H1 (cell line): Measurements from ENCODE around the gene SPTBN1. TPM values are rescaled to one million over a fixed set of nuclear protein-coding genes. Genes with fewer than 3 reads are reported as not detected.

Experiments
- CTCF ChIA-PET: fragments of 300-600 bp; sonication (Branson Sonifier 250); formaldehyde crosslinking; loops from one replicate; lab custom pipeline; 2021; ENCODE audit not compliant: partially characterized antibody; lab: Charles Lee
- POLR2A ChIA-PET: fragments of 300-600 bp; sonication (Branson Sonifier 250); formaldehyde crosslinking; loops from one replicate; lab custom pipeline; 2021; ENCODE audit warnings: inconsistent platforms; ENCODE audit not compliant: partially characterized antibody; lab: Charles Lee
- DNase-seq, 2 experiments: peaks; one replicate each; pipeline versions ENCODE4 v3.0.0 to v3.0.0-alpha.2; 2010 to 2022; ENCODE audit warnings: low spot score in 2 of 2, low read depth in 1 of 2, mixed read lengths in 1 of 2
- FAIRE-seq: peaks from 2 replicates; lab custom pipeline; 2011; peaks lifted over from hg19 to GRCh38; lab: Jason Lieb, UNC
- H2AFZ ChIP-seq: 2 replicates; pipeline ENCODE4 v1.8.1; 2012; ENCODE audit warnings: low read length, inconsistent platforms
- H2AK5ac ChIP-seq: 2 replicates; pipeline ENCODE4 v1.6.1; 2013; ENCODE audit warnings: low read depth, low read length
- H2BK120ac ChIP-seq: replicated peaks from 2 replicates; pipeline ENCODE3; 2013; ENCODE audit warnings: low read depth, low read length, inconsistent platforms
- H2BK12ac ChIP-seq: 2 replicates; pipeline ENCODE4 v1.6.1; 2013; ENCODE audit warnings: low read depth, low read length
- H2BK15ac ChIP-seq: 2 replicates; pipeline ENCODE4 v1.6.1; 2013; ENCODE audit warnings: low read length
- H2BK20ac ChIP-seq: 2 replicates; pipeline ENCODE4 v1.6.1; 2013; ENCODE audit warnings: low read length
- H2BK5ac ChIP-seq: 2 replicates; pipeline ENCODE4 v1.6.1; 2013; ENCODE audit warnings: low read depth, low read length
- H3K14ac ChIP-seq: 2 replicates; pipeline ENCODE4 v1.6.1; 2013; ENCODE audit warnings: inconsistent platforms; ENCODE audit not compliant: insufficient read length
- H3K18ac ChIP-seq: 2 replicates; pipeline ENCODE4 v1.6.1; 2013; ENCODE audit warnings: low read length; ENCODE audit errors: extremely low read depth
- H3K23ac ChIP-seq: 2 replicates; pipeline ENCODE4 v1.6.1; 2013; ENCODE audit warnings: inconsistent platforms; ENCODE audit not compliant: insufficient read length
- H3K23me2 ChIP-seq: 2 replicates; pipeline ENCODE4 v1.6.1; 2013; ENCODE audit warnings: low read depth, low read length
- H3K27ac ChIP-seq: 2 replicates; pipeline ENCODE4 v1.6.1; 2011; ENCODE audit warnings: low read depth, low read length, inconsistent platforms
- H3K27me3 ChIP-seq, 4 experiments: replicated peaks in 1 of 4; 1 replicate in 1 of 4; 2 replicates in 3 of 4; pipeline versions ENCODE4 v1.6.1 to v1.8.1; 2011 to 2013; ENCODE audit warnings: low read length in 3 of 4, mild to moderate bottlenecking in 3 of 4, inconsistent platforms in 2 of 4, mixed read lengths in 2 of 4, moderate library complexity in 1 of 4; ENCODE audit not compliant: control insufficient read depth in 3 of 4, insufficient read depth in 3 of 4; ENCODE audit errors: extremely low read depth in 1 of 4
- H3K36me3 ChIP-seq, 4 experiments: 2 replicates each; pipeline versions ENCODE4 v1.6.1 to v1.8.1; 2011 to 2013; ENCODE audit warnings: mild to moderate bottlenecking in 4 of 4, low read length in 3 of 4, moderate library complexity in 2 of 4, control low read depth in 1 of 4, inconsistent platforms in 1 of 4; ENCODE audit not compliant: insufficient read depth in 4 of 4, control insufficient read depth in 2 of 4
- H3K4ac ChIP-seq: replicated peaks from 2 replicates; pipeline ENCODE3; 2013; ENCODE audit warnings: low read length, low read depth, mixed read lengths, inconsistent platforms; ENCODE audit not compliant: insufficient read length
- H3K4me1 ChIP-seq, 4 experiments: replicated peaks in 1 of 4; 1 replicate in 1 of 4; 2 replicates in 3 of 4; pipeline versions ENCODE4 v1.6.1 to v1.8.1; 2011 to 2013; ENCODE audit warnings: low read length in 3 of 4, inconsistent platforms in 2 of 4, mixed read lengths in 1 of 4; ENCODE audit not compliant: insufficient read depth in 4 of 4, control insufficient read depth in 3 of 4
- H3K4me2 ChIP-seq, 2 experiments: 2 replicates each; pipeline versions ENCODE4 v1.6.1 to v1.8.1; 2011 to 2013; ENCODE audit warnings: low read depth in 2 of 2, low read length in 2 of 2, control low read depth in 1 of 2, inconsistent platforms in 1 of 2, mild to moderate bottlenecking in 1 of 2; ENCODE audit not compliant: insufficient read depth in 1 of 2
- H3K4me3 ChIP-seq, 4 experiments: fragments of 200-600, 300-600 bp in 1 of 4; sonication (generic), shearing (Covaris generic), sonication (Bioruptor Twin) in 1 of 4; 2 replicates each; pipeline versions ENCODE4 v1.5.1 to v1.8.1; 2011 to 2016; ENCODE audit warnings: low read length in 4 of 4, low read depth in 3 of 4, control low read depth in 2 of 4, inconsistent platforms in 2 of 4, mild to moderate bottlenecking in 2 of 4, mixed read lengths in 1 of 4, moderate library complexity in 1 of 4; ENCODE audit not compliant: insufficient read depth in 2 of 4; ENCODE audit errors: extremely low read depth in 1 of 4
- H3K56ac ChIP-seq: replicated peaks from 2 replicates; pipeline ENCODE3; 2013; ENCODE audit warnings: low read depth, mild to moderate bottlenecking, mixed read lengths, low read length, inconsistent platforms; ENCODE audit not compliant: insufficient read length
- H3K79me1 ChIP-seq: 2 replicates; pipeline ENCODE4 v1.6.1; 2013; ENCODE audit warnings: low read depth, low read length, control low read depth
- H3K79me2 ChIP-seq, 2 experiments: 2 replicates each; pipeline versions ENCODE4 v1.6.1 to v1.8.1; 2012 to 2013; ENCODE audit warnings: low read length in 2 of 2, mild to moderate bottlenecking in 2 of 2, inconsistent platforms in 1 of 2; ENCODE audit not compliant: insufficient read depth in 2 of 2, control insufficient read depth in 1 of 2
- H3K9ac ChIP-seq, 4 experiments: replicated peaks in 1 of 4; 1 replicate in 1 of 4; 2 replicates in 3 of 4; pipeline versions ENCODE4 v1.6.1 to v1.8.1; 2011 to 2013; ENCODE audit warnings: low read depth in 3 of 4, low read length in 3 of 4, control low read depth in 2 of 4, mild to moderate bottlenecking in 2 of 4, moderate library complexity in 2 of 4, inconsistent platforms in 1 of 4; ENCODE audit errors: extremely low read depth in 1 of 4
- H3K9me3 ChIP-seq, 2 experiments: 2 replicates each; pipeline versions ENCODE4 v1.6.1 to v1.8.1; 2012 to 2013; ENCODE audit warnings: mild to moderate bottlenecking in 2 of 2, moderate library complexity in 2 of 2, control low read depth in 1 of 2, inconsistent platforms in 1 of 2, low read depth in 1 of 2, low read length in 1 of 2, mixed read lengths in 1 of 2; ENCODE audit not compliant: insufficient read depth in 2 of 2
- H4K20me1 ChIP-seq, 2 experiments: replicated peaks in 1 of 2; 2 replicates each; pipeline versions ENCODE3 to v1.8.1; 2011 to 2013; ENCODE audit warnings: inconsistent platforms in 2 of 2, low read length in 2 of 2, mild to moderate bottlenecking in 1 of 2; ENCODE audit not compliant: insufficient read depth in 2 of 2, control insufficient read depth in 1 of 2
- H4K5ac ChIP-seq: 2 replicates; pipeline ENCODE4 v1.6.1; 2013; ENCODE audit warnings: low read length, low read depth, mixed read lengths, inconsistent platforms; ENCODE audit not compliant: insufficient read length
- H4K8ac ChIP-seq: 2 replicates; pipeline ENCODE4 v1.8.0; 2013; ENCODE audit warnings: mild to moderate bottlenecking, moderate library complexity, low read length, inconsistent platforms; ENCODE audit not compliant: insufficient read depth; ENCODE audit errors: extremely low read depth
- H4K91ac ChIP-seq: replicated peaks from 2 replicates; pipeline ENCODE3; 2013; ENCODE audit warnings: low read length, mixed read lengths, inconsistent platforms; ENCODE audit not compliant: insufficient read length
- CBX8 ChIP-seq: fragments of 300-800, 300-1000 bp; sonication (generic); IDR thresholded peaks from 2 replicates; pipeline ENCODE4 v1.7.1; 2016; ENCODE audit warnings: low read depth, low read length, borderline replicate concordance
- EGR1 ChIP-seq: IDR thresholded peaks from 2 replicates; pipeline ENCODE4 v1.6.1; 2011; ENCODE audit warnings: low read depth, low read length, borderline replicate concordance
- HDAC2 ChIP-seq, 2 experiments: fragments of 300-600 bp in 1 of 2; sonication (generic) in 1 of 2; IDR thresholded peaks; 2 replicates each; pipeline ENCODE4 v1.6.1; 2011 to 2012; ENCODE audit warnings: low read depth in 2 of 2, low read length in 2 of 2, mild to moderate bottlenecking in 2 of 2, moderate library complexity in 2 of 2, borderline replicate concordance in 1 of 2, inconsistent platforms in 1 of 2
- WGBS, 2 experiments: shearing (Covaris generic) in 1 of 2; methylation state at CpG; one replicate each; pipeline versions ENCODE4 v1.1.6 to v1.1.7; 2013 to 2015; ENCODE audit warnings: low lambda C conversion rate in 2 of 2, mixed read lengths in 2 of 2, inconsistent platforms in 1 of 2, low coverage in 1 of 2, missing lambda C conversion rate in 1 of 2; ENCODE audit not compliant: insufficient replicate concordance in 2 of 2, insufficient coverage in 1 of 2, insufficient read length in 1 of 2; ENCODE audit errors: extremely low coverage in 1 of 2, missing lambda C conversion rate in 1 of 2; 5-methylcytosine and 5-hydroxymethylcytosine counted together
- polyA plus RNA-seq, 7 experiments: library from polyadenylated mRNA; depleted of rRNA in 3 of 7; stranded (reverse) in 5 of 7; unstranded in 2 of 7; fragments of >200 nt in 5 of 7; fragments of 200-250 nt in 2 of 7; gene quantifications; 1 replicate in 5 of 7; 2 replicates in 1 of 7; 4 replicates in 1 of 7; pipeline versions ENCODE4 v1.2.1 to v1.2.3, GENCODE V29; 2011 to 2013; ENCODE audit warnings: missing spikeins in 2 of 7, mixed read lengths in 2 of 7
- total RNA-seq: library from RNA; stranded (reverse); fragmentation: NEBNext Ultra II Directional; extraction: Animal tissue kit (Norgen Biotek cat#: 25700); gene quantifications from 2 replicates; pipeline ENCODE4 v1.2.1, GENCODE V29; 2021

Gene SPTBN1
- total and polyA plus RNA-seq, 2 of the 8 experiments (the other 6 are each of a cell fraction or from before 2014, with no cell fraction given): 31.8 to 180 TPM

GRCh38 chr2:54545702-54546450, 89.7 kb downstream of the SPTBN1 start:
- Histone ChIP-seq H2BK12ac (no peak overlapping the region), H3K4me3 (no peak overlapping the region), H3K14ac (no peak overlapping the region), H2BK20ac (no peak overlapping the region), H3K27ac (no peak overlapping the region), H2BK5ac (no peak overlapping the region), H3K27me3 (no peaks in the 10 kb centered on the region), H3K23me2 (no peaks in the 10 kb centered on the region; the same call in 1 of the 2 replicates), H2BK120ac (no peak overlapping the region), H3K79me1 (no peaks in the 10 kb centered on the region; the same call in 1 of the 2 replicates), H3K56ac (no peak overlapping the region), H2BK15ac (no peak overlapping the region), H3K4ac (no peak overlapping the region), H3K36me3 (no peaks in the 10 kb centered on the region), H3K79me2 (no peaks in the 10 kb centered on the region), H4K91ac (no peak overlapping the region), H3K18ac (no peak overlapping the region), H3K9ac (no peak overlapping the region), H2AFZ (no peak overlapping the region), H4K8ac (no peak overlapping the region), H3K9me3 (no peaks in the 10 kb centered on the region), H3K4me2 (no peak overlapping the region), H4K20me1 (peaks cover 2% of the 10 kb centered on the region in 2 experiments), H3K4me1 (peaks cover 2 to 4% (median 2%) of the 10 kb centered on the region in 4 experiments; a peak in 3 of 7 replicates), H4K5ac (no peak overlapping the region), H2AK5ac (no peak overlapping the region)
- ChIA-PET CTCF (interaction anchor here (0.8 to 2.7 kb wide), 3 partner anchors 13 to 327 kb away, joined by 3 to 16 read pairs (median 4); no protein-coding TSS in a partner anchor), POLR2A (no interaction called here)
- FAIRE-seq (no peak), DNase-seq (no peak)
- TF ChIP-seq HDAC2 (IDR thresholded peaks at IDR 0.05; ENCODE audit: borderline replicate concordance in 1 of 2, low read depth in 2 of 2, low read length in 2 of 2) (no peak), EGR1 (no peak), CBX8 (no peak)
- TF ChIP-seq, all 59 proteins: peak for 0
- no peak overlapping the region for H3K23ac ChIP-seq
- WGBS, 2 experiments: 87% methylated on average over 3 of the region's 3 CpGs; no CpG with 5 or more reads in 1 of the 2 experiments
